ENCODE measurements around the gene GLRA2.

Gene GLRA2

GRCh38 chrX:14554131-14554715, 24.9 kb downstream of the GLRA2 start:
- no peak for TF ChIP-seq CTCF (IDR thresholded peaks at IDR 0.05; ENCODE audit: insufficient read depth, missing control alignments)
- FAIRE-seq = no peak
- DNase-seq (ENCODE audit: insufficient read length, low spot score) = no peak

GRCh38 chrX:14564058-14564457, 34.7 kb downstream of the GLRA2 start:
- no peak for TF ChIP-seq CTCF (IDR thresholded peaks at IDR 0.05; ENCODE audit: insufficient read depth, missing control alignments)
- DNase-seq (ENCODE audit: insufficient read length, low spot score) (no peak), FAIRE-seq (no peak)

- no peak for TF ChIP-seq CTCF (IDR thresholded peaks at IDR 0.05; ENCODE audit: insufficient read depth, missing control alignments)
- FAIRE-seq (no peak), DNase-seq (ENCODE audit: insufficient read length, low spot score) (no peak)
These were observed 43.8 kb downstream of the GLRA2 start for GRCh38 chrX:14573161-14573560.

- TF ChIP-seq CTCF (IDR thresholded peaks at IDR 0.05; ENCODE audit: insufficient read depth, missing control alignments) = no peak
- DNase-seq (ENCODE audit: insufficient read length, low spot score) = no peak
- FAIRE-seq = no peak
These were observed 51.7 kb downstream of the GLRA2 start for GRCh38 chrX:14581081-14581480.

- TF ChIP-seq CTCF (IDR thresholded peaks at IDR 0.05; ENCODE audit: insufficient read depth, missing control alignments) = no peak
- DNase-seq (ENCODE audit: insufficient read length, low spot score) = no peak
- no peak for FAIRE-seq
These were observed 55.2 kb downstream of the GLRA2 start for GRCh38 chrX:14584548-14584947.

GRCh38 chrX:14590216-14590615, 60.9 kb downstream of the GLRA2 start:
- no peak for FAIRE-seq
- no peak for DNase-seq (ENCODE audit: insufficient read length, low spot score)

More at GRCh38 chrX:14590216-14590615, 60.9 kb downstream of the GLRA2 start:
- no peak for TF ChIP-seq CTCF (IDR thresholded peaks at IDR 0.05; ENCODE audit: insufficient read depth, missing control alignments)

Measured in D721Med (cell line).